IPS-15b (cell line): ENCODE measurements around the gene MCHR2.
"Not testable (repeated sequence)": the region's sequence is repeated elsewhere in the genome, so short reads cannot be mapped to it uniquely, and the experiment has no call there.

ENCODE experiments used
- H3K27me3 ChIP-seq: one replicate; pipeline ENCODE4 v1.6.1; 2013; ENCODE audit warnings: low read length; ENCODE audit not compliant: control insufficient read depth, insufficient read depth
- H3K36me3 ChIP-seq: one replicate; pipeline ENCODE4 v1.6.1; 2013; ENCODE audit warnings: low read length; ENCODE audit not compliant: control insufficient read depth, insufficient read depth
- H3K4me1 ChIP-seq: one replicate; pipeline ENCODE4 v1.6.1; 2013; ENCODE audit warnings: mild to moderate bottlenecking, low read length; ENCODE audit not compliant: control insufficient read depth, insufficient read depth
- H3K4me3 ChIP-seq: one replicate; pipeline ENCODE4 v1.5.1; 2013; ENCODE audit warnings: low read depth, low read length
- H3K9ac ChIP-seq: one replicate; pipeline ENCODE4 v1.6.1; 2013; ENCODE audit warnings: low read depth, mild to moderate bottlenecking, low read length
- H3K9me3 ChIP-seq: one replicate; pipeline ENCODE4 v1.6.1; 2013; ENCODE audit warnings: mild to moderate bottlenecking, low read length; ENCODE audit not compliant: control insufficient read depth, insufficient read depth

MCHR2 gene, protein sequence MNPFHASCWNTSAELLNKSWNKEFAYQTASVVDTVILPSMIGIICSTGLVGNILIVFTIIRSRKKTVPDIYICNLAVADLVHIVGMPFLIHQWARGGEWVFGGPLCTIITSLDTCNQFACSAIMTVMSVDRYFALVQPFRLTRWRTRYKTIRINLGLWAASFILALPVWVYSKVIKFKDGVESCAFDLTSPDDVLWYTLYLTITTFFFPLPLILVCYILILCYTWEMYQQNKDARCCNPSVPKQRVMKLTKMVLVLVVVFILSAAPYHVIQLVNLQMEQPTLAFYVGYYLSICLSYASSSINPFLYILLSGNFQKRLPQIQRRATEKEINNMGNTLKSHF

DNA sequence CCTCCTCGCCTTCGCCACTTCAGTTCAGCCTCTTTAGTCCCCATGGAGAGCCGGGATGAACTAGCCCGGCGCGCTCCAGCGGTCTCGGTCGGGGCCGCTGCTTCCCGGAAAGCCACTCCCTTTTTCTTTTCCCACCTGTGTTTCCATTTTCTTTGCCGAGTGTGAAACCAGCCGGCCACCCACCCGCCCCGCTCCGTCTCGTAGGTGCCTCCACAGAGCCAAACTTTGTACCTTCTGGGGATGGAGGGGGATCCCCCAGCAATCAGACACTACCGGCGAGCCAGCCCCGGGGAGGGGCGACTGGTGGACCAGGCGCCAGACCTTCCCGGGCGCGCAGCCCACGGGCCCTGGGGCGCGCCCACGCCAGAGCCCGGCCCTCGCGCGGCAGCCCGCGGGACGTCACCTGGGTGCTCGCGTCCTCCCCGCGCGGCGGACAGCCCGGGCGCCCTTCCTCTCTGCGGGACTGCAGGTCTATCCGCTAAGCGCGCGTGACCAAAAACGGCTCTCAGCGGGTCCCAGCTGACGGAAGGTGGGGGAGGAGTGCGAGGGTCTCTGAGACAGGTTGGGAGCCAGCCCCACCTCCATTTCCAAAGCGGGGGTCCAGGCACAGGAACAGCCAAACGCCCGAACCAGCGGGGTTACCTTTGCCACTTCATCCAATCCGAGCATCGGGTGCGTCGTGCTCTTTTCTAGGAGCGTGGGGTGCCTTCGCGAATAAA lies at the start of gene MCHR2:
Gene MCHR2 (minus strand): TSS at position 691 of the 719 bp plus-strand sequence. CDS start 38,076 bp downstream, outside the sequence.
- Histone ChIP-seq H3K36me3 (no peaks in the 10 kb centered on the region), H3K4me3 (peak within 1 kb of the TSS; percentile 70), H3K4me1 (no peaks in the 10 kb centered on the region), H3K9me3 (no peaks in the 10 kb centered on the region), H3K9ac (no peak within 1 kb of the TSS), H3K27me3 (peaks cover 44% of the 10 kb centered on the region)

DNA sequence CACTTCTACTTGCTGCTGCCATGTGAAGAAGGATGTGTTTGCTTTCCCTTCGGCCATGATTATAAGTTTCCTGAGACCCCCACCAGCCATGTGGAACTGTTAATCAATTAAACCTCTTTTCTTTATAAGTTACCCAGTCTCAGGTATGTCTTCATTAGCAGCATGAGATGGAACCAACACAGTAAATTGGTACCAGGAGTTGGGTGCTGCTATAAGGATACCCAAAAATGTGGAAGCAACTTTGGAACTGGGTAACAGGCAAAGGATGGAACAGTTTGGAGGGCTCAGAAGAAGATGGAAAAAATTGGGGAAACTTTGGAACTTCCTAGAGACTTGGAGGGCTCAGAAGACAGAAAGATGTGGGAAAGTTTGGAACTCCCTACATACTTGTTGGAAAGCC lies 44.5 kb upstream of the MCHR2 start:
- not testable (repeated sequence) for H3K36me3 ChIP-seq, H3K9ac ChIP-seq, H3K4me3 ChIP-seq, H3K4me1 ChIP-seq, H3K27me3 ChIP-seq, H3K9me3 ChIP-seq

DNA sequence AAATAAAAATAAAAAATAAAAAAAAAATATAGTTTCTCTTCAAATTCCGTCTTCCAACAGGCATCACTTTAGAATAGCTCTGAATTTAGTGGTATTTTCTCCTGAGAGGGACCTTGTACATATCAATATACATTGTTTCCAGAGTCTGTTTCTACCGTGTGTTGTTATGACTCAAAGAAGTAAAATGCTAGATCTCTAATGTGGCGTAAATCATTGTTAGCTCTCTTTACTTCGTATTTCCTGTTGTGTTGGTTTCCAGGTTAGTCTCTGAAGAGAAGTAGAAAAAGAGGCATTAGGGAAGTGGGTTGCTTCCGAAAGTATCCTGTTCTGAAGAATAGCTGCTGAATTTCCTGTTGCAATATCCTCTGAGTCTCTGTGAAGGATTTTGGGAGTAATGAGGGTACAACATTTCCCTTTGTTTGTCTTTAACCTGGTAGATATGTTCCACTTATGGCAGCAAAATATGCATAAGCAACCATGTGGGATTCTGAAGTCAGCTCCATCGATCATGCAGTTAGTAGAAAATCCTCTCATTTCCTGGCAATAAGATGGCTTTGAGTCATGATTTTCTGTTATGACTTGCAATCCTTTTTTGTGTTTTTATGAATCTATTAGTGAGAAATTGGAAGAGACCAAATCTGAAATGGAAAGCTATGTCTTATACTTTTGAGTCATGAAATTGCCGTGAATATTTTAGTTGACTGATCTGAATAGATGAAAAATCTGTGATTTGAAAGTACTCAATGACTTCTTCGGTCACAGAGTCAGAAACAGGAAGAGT lies 42.0 kb upstream of the MCHR2 start:
- Histone ChIP-seq H3K9ac (no peak overlapping the region), H3K4me3 (no peak overlapping the region), H3K27me3 (no peaks in the 10 kb centered on the region)

DNA sequence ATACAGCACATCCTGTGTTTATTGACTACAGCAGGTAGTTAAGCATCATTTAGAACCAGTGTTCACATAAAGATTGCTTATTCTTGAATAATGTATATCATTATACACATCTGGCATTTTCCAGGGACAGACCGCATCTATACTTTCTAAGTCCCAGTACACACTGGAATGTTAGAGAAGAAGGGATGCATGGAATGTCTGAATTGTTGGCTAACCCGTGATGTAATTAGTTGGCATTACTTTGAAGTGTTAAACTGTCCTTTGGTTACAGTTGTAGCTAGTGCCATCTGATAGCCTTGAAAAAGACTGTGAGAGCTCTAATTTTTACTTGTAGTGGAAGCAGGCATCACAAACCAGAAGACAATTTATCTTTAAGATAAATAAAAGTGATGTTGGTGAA lies 29.8 kb upstream of the MCHR2 start:
- Histone ChIP-seq H3K36me3 (no peaks in the 10 kb centered on the region), H3K4me3 (no peak overlapping the region), H3K9ac (no peak overlapping the region), H3K9me3 (no peaks in the 10 kb centered on the region), H3K4me1 (no peaks in the 10 kb centered on the region), H3K27me3 (no peaks in the 10 kb centered on the region)

More for the DNA sequence above, 42.0 kb upstream of the MCHR2 start:
- Histone ChIP-seq H3K4me1 (no peaks in the 10 kb centered on the region), H3K36me3 (no peaks in the 10 kb centered on the region), H3K9me3 (no peaks in the 10 kb centered on the region)

DNA sequence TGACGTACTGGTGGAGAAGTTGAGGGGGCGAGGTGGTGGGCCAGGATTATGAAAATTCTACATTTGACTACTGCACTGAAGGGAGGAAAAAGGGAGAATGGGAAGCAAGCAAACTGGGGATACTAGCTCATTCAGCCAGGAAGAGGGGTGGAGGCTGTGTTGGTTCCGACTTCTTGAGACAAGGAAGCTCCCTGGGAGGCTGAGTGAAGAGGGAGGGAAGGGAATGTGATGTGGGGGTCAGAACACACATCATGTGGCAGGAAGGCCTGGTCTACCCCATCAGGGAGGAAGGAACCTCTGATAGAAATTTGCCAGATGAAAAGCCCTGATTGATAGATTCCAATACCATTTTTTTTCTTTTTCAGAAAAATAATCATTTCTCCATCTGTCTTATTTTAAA lies 28.8 kb upstream of the MCHR2 start:
- Histone ChIP-seq H3K9me3 (no peaks in the 10 kb centered on the region), H3K4me3 (no peak overlapping the region)

DNA sequence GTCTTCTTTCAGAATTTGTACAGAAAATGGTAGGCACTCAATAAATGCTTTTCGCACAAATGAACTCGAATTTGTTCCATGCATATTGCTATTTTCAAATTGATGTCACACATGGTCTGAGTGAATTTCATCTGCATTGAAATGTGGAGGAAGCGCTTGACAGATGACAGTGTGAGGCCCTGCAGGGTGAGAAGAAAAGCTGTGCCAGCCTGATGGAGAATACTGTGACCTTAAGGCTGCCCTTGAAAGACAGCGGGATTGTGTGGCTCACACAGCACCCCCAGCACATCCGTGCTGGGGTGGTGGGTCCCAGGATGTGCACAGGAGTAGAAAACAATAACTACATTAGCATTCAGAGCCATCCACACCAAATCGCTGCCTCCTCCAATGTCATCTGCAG lies 14.8 kb upstream of the MCHR2 start:
- Histone ChIP-seq H3K36me3 (no peaks in the 10 kb centered on the region), H3K4me1 (peaks cover 2% of the 10 kb centered on the region), H3K4me3 (no peak overlapping the region), H3K27me3 (no peaks in the 10 kb centered on the region), H3K9me3 (no peaks in the 10 kb centered on the region), H3K9ac (no peak overlapping the region)

More for the DNA sequence above, 28.8 kb upstream of the MCHR2 start:
- no peaks in the 10 kb centered on the region for H3K4me1 ChIP-seq
- no peaks in the 10 kb centered on the region for H3K27me3 ChIP-seq
- H3K9ac ChIP-seq: no peak overlapping the region
- no peaks in the 10 kb centered on the region for H3K36me3 ChIP-seq

DNA sequence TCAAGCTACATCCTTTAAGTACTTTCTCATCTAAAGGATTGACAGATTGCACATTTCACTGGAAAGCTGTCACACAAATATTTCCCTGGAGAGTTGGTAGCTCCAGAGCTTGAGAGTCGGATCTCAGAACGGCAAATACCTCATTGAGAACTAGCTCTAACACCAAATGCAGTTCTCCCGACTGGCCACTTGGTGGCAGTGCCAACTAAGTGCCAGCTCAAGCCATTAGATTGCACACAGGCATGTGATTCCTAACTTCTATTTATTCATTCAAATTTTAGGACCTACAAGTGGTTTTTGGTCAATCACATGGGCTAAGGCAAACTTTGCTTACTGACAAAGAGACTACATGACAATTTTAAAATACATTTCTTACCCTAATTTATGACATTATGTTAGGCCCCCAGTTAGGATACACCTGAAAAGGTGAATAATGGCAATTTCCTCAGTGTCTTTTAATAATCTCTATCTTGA lies 7.9 kb upstream of the MCHR2 start:
- H3K9me3 ChIP-seq: no peaks in the 10 kb centered on the region
- no peaks in the 10 kb centered on the region for H3K4me1 ChIP-seq
- H3K36me3 ChIP-seq: no peaks in the 10 kb centered on the region
- H3K27me3 ChIP-seq: no peaks in the 10 kb centered on the region
- no peak overlapping the region for H3K4me3 ChIP-seq
- H3K9ac ChIP-seq: no peak overlapping the region

DNA sequence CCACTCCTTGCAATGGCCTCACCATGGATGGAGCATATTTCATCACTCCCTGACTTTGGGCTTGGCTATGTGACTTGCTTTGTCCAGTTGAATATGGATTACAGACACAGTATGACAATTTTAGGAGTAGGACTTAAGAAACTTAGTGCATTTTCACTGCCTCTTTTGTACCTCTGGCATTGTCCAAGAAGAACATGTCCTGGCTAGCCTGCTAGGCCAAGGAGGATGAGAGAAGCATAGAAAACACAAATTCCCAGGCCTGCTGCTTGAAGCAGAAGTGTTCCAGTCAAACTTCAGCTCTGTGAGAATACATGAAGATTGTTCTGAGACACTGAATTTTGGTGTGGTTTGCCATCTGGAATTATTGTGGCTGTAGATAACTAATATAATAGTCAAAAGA lies 3.1 kb upstream of the MCHR2 start:
- H3K9me3 ChIP-seq: no peaks in the 10 kb centered on the region
- no peak overlapping the region for H3K4me3 ChIP-seq
- H3K36me3 ChIP-seq: no peaks in the 10 kb centered on the region
- peaks cover 40% of the 10 kb centered on the region for H3K27me3 ChIP-seq
- no peak overlapping the region for H3K9ac ChIP-seq
- no peaks in the 10 kb centered on the region for H3K4me1 ChIP-seq

DNA sequence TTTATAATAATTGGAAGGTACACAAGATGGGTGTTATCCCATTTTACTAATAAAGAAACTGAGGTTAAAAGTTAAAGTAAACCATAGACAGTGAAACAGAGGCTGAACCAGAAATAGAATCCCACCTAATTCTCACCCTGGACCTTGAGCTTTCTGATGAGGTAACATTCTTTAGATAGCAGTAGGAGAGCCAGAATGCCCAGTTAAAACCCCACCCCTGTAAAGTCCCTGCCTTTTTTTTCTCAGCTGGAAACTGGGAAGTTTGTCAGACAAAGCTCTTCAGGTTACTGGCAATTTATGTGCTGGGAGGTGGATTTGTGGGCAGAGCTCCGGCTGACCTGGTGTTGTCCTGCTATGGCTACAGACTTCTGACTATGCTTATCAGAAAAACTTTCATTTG lies 1.9 kb upstream of the MCHR2 start:
- peaks cover 44% of the 10 kb centered on the region for H3K27me3 ChIP-seq
- H3K36me3 ChIP-seq: no peaks in the 10 kb centered on the region
- no peaks in the 10 kb centered on the region for H3K4me1 ChIP-seq
- no peak overlapping the region for H3K4me3 ChIP-seq
- H3K9ac ChIP-seq: no peak overlapping the region
- H3K9me3 ChIP-seq: no peaks in the 10 kb centered on the region

DNA sequence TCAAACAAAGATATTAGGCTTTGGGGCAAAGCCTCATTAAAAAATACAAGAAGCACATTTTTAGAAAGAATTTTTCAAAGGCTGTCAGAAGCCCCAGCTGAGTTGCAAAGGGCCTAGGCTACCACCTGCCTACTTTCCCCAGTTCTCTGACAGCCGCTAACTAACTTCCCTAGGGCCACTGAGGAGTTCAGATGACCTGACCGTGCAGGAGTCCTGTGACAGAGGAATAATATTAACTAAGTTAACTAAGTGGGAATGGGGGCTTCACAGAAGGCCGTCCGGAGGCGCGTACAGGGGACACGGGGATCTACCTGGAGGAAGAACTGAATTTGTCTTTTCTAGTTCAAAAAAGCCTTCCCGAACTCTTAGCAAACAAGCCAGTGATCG lies 884 bp downstream of the MCHR2 start:
- Histone ChIP-seq H3K4me1 (no peaks in the 10 kb centered on the region), H3K36me3 (no peaks in the 10 kb centered on the region), H3K27me3 (peaks cover 44% of the 10 kb centered on the region), H3K4me3 (peak overlapping the region; percentile 70), H3K9me3 (no peaks in the 10 kb centered on the region), H3K9ac (no peak overlapping the region)

DNA sequence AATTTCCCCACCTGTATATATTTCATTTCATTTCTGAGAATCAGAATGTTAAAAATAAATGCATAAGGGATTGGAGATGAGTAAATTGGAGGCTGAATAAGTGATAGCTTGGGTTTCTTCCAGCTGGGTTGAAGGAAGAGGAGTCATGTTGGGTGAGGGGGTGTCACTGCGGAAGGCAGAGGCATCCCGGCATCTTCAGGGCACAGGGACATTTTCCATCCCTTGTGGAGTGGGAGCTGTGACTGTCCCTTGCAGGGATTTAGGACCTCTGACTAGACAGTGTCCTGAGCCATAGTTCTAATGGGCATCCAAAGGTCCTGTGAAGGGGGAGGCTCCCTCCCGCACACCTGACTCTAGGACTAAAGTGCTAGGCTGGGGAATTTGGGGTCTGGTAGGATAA lies 2.1 kb downstream of the MCHR2 start:
- no peaks in the 10 kb centered on the region for H3K4me1 ChIP-seq
- no peaks in the 10 kb centered on the region for H3K36me3 ChIP-seq
- H3K4me3 ChIP-seq: no peak overlapping the region
- no peak overlapping the region for H3K9ac ChIP-seq
- peaks cover 44% of the 10 kb centered on the region for H3K27me3 ChIP-seq
- no peaks in the 10 kb centered on the region for H3K9me3 ChIP-seq
